HS-5 (cell line): ENCODE measurements around the gene WDR46.

ENCODE experiments used
- DNase-seq: peaks from one replicate; pipeline ENCODE4 v3.0.0-alpha.2; 2012; ENCODE audit warnings: low read depth

WDR46 gene, protein sequence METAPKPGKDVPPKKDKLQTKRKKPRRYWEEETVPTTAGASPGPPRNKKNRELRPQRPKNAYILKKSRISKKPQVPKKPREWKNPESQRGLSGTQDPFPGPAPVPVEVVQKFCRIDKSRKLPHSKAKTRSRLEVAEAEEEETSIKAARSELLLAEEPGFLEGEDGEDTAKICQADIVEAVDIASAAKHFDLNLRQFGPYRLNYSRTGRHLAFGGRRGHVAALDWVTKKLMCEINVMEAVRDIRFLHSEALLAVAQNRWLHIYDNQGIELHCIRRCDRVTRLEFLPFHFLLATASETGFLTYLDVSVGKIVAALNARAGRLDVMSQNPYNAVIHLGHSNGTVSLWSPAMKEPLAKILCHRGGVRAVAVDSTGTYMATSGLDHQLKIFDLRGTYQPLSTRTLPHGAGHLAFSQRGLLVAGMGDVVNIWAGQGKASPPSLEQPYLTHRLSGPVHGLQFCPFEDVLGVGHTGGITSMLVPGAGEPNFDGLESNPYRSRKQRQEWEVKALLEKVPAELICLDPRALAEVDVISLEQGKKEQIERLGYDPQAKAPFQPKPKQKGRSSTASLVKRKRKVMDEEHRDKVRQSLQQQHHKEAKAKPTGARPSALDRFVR

GRCh38 chr6:33288921-33289783 is at the start of gene WDR46, which contains the start of gene PFDN6:
Gene WDR46, minus strand, starts transcription at chr6:33289239. Its CDS starts 69 bp downstream, at chr6:33289170.
Gene PFDN6, plus strand, starts transcription at chr6:33289601. Its CDS starts 256 bp downstream, at chr6:33289857.
- peak; percentile 87 for DNase-seq

DNA sequence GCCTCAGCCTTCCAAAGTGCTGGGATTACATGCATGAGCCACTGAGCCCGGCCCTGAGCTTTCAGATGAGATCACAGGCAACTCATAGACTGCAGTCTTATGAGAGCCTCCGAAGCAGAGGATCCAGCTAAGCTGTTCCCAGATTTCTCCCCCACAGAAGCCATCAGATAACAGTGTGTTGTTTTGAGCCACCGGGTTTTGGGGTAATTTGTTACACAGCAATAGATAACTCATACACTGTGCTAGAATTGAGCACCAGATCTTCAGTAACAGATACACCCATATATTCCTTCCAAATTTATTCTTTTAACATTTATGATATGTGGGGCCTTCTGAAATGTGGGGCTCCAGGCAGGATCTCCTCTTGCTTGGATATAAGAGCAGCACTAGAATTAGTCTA is 47.5 kb upstream of the WDR46 start:
- no peak for DNase-seq

DNA sequence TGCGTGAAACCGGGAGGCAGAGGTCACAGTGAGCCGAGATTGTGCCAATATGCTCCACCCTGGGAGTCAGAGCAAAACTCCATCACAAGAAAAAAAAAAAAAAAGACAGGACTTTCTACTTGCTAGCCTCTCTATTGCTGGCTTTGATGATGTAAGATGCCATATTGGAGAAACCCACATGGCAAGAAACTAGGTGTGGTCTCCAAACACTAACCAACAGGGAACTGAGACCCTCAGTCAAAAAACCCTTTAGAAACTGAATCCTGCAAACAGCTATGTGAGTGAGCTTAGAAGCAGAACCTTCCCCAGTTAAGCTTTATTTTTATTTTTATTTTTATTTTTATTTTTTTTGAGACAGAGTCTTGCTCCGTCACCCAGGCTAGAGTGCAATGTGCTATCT is 46.9 kb upstream of the WDR46 start:
- no peak for DNase-seq

DNA sequence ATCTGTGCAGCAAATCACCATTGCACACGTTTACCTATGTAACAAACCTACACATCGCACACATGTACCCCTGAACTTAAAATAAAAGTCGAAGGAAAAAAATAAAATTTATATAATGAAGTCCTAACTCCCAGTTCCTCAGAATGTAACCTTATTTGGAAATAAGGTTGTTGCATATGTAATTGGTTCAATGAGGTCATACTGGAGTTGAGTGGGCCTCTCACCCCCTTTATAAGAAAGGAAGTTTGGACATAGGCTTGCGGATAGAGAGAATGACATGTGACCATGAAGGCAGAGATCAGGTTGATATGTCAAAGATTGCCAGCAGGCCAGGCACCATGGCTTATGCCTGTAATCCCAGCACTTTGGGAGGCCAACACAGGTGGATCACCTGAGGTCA is 44.6 kb upstream of the WDR46 start:
- no peak for DNase-seq

GRCh38 chr6:33330736-33331135 is 41.7 kb upstream of the WDR46 start:
- DNase-seq, result no peak

GRCh38 chr6:33329058-33329457 is 40.0 kb upstream of the WDR46 start:
- DNase-seq, result no peak

DNA sequence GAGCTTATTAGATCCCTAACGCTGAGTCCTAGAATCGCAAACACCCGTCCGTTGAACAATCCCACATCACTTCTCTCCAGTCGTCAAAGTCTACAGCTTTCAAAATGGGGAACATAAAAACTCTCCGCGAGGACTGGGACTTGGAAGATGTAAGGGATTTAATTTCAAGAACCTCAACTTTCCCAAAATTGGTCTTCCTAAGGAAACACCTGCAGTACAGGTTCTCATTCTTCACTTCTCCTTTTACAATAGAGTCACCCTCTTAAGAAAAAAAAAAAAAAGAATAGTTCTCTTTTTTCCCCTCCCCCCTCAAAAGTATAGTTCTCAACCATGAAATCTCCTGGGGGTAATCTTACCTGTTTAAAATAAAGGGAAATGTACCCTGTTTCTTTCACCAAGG is 35.1 kb upstream of the WDR46 start:
- no peak for DNase-seq

DNA sequence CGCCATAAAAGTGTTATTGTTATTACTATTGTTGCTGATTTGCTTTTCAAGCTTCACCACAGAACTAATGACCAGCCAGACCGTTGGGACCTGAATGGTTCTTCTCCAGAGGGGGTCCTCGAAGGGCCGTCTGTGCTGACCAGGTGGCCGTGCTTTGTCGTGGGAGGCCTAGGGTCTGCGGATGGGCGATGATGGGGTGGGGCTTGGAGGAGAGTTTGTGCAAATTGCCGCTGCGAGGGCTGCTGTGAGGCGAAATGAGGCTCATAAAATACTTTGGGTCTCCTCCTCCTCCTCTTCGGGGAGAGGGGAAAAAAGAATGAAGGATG is 34.5 kb upstream of the WDR46 start:
- DNase-seq, result no peak

DNA sequence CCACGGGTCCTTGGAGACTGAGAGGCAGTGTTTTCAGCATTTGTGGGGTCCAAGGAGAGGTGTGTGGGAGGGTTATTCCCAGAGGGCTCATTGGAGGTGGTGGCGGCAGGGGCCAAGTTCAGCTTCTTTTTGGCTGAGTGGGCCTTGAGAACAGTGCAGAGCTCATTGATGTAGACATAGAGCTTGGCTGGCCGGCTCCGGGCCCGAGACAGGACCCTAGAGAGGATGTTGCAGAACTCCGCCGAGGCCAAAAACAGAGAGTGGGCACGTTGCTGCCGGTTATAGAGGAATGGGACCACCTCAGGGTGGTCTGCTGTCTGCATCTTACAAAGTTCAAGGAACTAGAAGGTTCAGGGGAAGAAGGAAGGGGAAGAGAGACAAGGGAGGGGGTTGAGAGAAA is 32.2 kb upstream of the WDR46 start:
- DNase-seq, result no peak

DNA sequence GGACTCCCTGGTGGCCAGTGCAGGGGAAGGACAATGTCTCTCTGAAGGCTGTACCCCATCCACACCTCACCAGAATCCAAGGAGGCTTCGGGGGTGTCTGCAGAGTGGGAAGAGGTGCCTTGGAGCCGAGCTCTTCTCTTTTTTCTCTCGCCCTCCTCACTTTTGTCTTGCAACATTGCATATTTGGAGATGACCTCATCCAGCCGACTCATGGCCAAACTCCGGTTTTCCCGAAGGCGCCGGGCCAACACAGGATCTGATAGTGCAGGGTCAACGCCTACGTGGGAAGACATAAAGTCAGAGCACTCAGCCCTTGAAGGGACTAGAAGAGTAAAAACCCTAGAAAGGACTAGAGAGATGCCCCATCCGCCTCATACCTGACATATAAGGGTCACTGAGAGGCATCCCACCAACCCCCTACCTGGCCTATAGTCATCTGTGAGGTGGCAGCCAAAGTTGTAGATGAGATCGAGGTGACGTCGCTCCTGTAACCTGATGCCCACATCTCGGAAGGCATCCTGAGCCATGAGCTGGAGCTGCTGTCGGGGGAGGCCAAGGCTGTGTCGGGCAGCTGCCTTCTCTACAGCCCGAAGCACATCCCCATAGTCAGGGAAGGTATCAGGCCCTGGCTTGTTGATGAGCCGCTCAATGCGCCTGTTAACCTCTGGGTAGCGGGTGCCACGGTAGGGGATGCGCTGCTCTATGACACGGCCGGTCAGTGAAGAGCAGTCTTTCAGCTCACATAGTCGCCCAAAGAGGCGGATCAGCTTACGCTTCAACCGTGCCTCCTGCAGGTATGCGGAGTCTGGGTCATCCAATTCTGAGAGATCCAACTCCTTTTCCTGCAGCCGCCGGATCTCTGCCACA is 31.5 kb upstream of the WDR46 start:
- DNase-seq, result peak; percentile 88

DNA sequence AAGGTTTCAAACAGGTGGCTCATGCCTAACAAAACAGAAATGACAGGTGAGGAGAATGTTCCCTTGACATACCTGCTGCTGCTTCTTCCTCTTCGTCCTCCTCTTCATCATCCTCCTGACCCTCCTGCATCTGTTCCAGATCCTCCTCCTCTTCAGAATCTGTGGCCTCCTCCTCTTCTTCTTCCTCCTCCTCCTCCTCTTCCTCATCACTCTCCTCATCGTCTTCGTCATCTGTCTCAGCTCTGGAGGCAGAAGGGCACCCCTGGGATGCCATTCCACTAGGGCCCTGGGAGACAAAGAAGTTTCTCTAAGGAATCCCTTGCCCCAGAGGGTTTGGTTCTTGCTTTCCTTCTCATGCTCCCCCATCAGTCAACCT is 30.9 kb upstream of the WDR46 start:
- no peak for DNase-seq

DNA sequence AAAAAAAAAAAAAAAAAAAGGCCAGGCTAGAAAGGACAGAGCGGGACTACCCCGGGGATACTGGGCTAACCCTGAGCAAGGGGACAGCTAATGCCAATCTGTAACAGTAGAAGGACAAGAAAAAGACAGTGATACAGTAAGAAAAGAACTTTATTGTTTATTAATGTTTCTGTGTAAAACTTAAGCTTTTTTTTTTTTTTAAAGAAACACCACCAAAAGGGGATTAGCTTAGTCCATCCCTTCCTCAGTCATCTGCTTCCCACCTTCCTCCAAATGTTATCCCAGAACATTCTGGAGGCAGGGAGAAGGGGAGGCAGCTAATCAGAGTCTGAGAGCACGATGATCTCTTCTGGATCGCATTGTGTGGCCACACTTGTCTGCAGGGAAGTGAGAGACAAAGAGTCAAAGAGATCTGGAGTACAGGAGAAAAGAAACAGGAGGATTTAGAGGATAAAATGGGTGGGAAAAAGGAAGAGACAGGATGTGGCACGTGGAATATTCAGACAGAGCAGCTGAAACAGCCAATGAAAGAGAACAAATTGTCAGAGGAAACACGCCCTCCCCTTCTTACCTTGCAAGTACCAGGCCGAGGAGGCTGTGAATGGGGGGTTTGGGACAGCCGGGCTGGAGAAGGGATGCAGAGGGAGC is 29.5 kb upstream of the WDR46 start:
- no peak for DNase-seq

DNA sequence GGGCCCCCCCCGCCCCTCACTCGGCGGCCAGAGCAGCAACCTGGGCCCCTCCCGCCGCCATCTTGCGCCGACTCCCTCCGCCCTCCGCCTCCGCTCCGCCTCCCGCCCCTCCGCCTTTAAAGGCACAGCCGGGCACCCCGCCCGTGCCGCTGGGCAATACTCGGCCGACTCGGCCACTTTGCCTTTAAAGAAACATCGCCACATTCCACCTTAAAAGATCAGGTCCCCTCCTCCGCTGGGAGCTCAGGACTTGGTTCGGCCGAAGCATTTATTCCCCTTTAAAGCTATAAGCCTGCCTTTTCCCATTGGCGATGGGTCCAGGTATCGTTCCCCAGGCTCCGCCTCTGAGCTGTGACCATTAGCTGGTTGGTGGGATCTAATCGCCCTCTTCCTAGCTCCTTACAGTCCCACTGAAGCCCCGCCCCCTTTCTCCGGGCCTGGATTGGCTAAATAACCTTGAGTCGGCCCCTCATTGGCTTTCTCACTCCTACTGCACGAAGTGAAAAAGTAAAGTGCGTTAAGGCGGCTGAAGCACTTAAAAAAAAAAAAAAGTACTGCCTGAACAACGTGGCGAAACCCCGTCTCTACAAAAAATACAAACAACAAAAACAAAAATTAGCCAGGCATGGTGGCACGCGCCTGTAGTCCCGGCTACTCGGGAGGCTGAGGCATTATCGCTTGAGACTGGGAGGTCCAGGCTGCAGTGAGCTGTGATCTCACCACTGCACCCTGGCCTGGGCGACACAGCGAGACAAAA is 28.8 kb upstream of the WDR46 start, which contains the start of gene ZBTB22:
ZBTB22 (minus strand) TSS at position 76 of the 757 bp plus-strand sequence. CDS start 828 bp downstream, outside the sequence.
- DNase-seq, result peak; percentile 99

- no peak for DNase-seq
These were observed 28.3 kb upstream of the WDR46 start for GRCh38 chr6:33317419-33317668.

DNA sequence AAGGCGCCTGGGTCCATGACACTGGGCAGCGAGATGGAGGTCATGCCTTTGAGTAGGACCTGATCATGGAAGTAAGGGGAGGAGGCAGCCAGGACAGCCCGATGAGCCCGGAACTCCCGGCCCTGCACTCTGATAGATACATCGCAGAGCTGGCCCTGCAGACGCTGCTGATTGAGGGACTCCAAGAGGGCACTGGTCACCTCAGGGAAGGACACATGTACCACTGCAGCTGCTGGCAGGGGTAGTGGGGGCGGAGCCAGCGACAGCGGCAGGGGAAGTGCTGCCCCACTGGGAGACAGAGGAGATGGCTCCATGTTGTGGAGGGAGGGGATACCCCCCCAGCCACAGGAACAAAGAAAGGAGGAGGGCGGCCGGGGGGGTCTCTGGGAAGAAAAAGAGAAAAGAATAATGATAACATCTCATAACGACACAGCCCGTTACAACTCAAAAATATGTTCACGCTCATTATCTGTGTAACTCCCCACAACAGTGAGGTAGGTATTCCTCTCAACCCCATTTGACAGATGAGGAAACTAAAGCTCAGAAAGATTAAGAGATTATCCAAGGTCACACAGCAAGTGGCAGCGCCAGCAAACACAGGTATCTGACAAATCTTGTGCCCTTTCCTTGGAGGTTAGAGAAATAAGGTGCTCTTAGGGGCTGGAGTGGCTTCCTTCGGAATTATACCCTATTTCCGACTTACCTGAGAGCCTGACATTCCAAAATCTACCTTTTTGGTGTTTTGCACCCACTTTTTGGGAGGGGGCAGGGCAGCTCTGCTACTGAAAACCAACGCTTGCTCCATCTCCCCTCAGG is 27.8 kb upstream of the WDR46 start:
- no peak for DNase-seq

- no peak for DNase-seq
These were observed 27.0 kb upstream of the WDR46 start for GRCh38 chr6:33315793-33316602.

- DNase-seq, result no peak
These were observed 26.1 kb upstream of the WDR46 start for GRCh38 chr6:33314943-33315792.

DNA sequence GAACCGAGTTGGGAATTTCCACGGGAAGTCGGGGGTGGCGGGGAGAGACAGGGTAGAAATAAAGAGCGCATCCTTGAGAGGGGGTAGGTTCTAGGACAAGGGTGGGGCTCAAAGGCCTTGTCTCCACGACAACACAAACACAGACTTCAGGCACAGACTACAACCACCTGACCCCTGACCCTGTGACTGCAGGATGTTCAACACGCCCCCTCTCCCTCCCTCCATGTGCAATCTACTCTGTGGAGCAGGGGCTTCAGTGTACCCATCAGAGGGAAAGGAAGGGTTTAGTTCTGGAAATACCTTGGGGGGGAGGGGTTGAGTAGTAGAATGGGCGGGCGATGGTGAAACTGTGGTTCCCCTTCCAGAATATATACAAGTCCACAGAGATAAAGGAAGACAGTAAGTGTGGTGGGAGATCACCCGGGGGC is 25.5 kb upstream of the WDR46 start:
- peak; percentile 56 for DNase-seq
